Hematopoietic multipotent progenitor cell treated with erythropoietin and hydrocortisone succinate and interleukin-3 and kit ligand, for 6 days (in vitro differentiated cells): ENCODE results near the gene ANKS4B.
"Not testable (repeated sequence)": the region's sequence is repeated elsewhere in the genome, so short reads cannot be mapped to it uniquely, and the experiment has no call there.

ENCODE experiments used
- DNase-seq: peaks from one replicate; pipeline ENCODE4 v3.0.0-alpha.2; 2015

ANKS4B gene

DNA sequence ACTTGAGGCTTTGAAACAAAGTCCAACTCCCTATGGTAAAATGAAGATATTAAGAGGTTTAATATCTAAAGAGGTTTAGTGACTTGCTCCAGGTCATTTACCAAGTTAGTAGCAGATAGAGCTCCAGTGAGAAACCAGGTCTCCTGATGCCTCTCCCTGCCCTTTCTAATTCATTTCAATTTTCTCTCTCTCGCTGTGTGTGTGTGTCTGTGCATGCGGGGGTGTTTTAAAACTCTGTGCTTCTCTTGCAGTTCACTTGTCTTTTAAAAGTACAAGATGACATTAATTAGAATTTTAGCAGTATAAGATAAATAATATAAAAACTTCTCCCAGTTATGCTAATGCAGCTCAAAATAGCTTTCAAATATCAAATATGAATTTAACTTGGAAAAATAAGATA lies 13.9 kb upstream of the ANKS4B start:
- no peak for DNase-seq

DNA sequence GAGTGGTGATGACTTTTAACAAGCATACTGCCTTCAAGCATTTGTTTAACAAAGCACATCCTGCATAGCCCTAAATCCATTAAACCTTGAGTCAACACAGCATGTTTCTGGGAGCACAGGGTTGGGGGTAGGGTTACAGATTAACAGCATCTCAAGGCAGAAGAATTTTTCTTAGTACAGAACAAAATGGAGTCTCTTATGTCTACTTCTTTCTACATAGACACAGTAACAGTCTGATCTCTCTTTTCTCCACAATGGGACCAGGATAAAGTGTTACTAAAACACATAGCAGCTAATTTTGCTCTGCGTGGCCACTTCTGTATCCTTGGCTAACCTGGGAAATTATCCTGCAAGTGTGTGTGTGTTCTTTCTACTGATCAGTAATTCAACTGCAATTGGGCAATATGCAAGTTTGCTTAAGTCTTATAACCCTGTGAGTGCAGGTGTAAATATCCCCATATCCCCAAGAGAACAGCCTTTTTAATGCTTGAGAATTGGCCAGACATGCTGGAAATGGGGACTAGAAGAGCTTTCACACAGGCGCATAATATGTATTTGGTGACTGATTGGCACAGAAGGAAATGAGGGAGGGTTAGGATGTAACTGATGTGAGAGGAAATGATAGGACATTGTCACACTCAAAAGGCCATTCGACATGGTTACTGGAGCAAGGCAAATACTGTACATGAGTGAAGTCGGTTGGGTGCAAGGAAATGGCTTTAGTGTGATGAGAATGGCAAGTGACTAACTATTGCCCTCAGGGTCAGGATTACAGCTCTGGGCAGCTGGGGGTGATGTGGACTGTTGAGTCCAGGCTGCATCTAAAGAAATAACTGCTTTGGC lies 10.8 kb upstream of the ANKS4B start:
- DNase-seq = no peak

DNA sequence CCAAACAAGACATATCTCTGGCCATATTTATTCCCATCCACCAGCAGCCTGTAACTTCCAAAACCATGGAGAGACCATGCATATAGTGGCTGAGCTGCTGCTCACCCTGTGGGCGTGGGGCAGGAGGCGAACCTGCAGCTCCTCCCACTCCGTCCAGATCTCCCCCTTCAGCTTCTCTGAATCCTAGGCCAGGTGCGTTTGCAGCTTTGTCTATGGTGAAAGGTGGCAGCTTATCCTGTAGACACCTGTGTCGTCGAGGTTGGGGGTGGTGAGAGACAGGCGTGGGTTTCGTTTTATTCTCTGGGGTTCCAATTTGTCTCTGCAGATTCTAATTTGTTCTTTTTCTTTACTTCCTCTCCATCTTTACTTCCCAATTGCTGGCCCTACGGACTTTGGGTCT lies 9.7 kb upstream of the ANKS4B start:
- no peak for DNase-seq

DNA sequence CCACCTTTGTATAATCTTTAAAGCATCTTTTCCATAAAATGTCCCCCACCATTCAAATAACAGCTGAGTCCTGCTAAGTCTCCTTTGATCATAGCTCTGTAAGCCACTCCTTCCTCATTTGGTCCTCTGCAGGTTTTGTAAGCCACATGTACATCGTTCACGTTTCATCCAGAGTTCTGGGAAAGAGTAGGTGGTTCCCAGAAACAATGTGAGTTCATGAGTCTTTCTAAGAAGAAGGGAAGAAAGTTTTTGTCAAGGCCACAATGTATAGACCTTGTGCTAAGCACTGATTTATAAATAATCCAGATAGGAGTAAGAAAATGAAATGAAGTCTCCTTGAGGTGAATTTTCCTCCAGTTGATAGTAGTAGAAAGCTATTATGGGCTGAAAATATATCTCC lies 8.7 kb upstream of the ANKS4B start:
- DNase-seq = no peak

DNA sequence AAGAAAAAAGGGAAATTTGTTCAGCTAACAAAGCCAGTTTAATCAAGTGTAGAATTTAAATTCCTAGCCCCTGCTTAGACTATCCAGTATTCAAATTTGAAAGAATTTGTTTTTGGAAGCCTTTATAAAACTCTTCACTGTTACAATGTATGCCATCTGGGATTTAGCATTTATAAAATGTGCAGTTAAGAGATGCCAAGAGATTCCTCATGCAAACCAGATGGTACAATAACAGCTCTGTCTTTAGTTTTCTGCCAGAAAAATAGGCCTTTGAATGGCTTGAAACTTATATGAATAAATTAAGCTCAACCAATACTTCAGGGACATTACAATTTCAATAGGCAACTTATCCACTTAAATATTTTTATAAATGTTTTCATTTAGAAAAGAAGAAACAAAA lies 6.8 kb upstream of the ANKS4B start:
- DNase-seq = no peak

DNA sequence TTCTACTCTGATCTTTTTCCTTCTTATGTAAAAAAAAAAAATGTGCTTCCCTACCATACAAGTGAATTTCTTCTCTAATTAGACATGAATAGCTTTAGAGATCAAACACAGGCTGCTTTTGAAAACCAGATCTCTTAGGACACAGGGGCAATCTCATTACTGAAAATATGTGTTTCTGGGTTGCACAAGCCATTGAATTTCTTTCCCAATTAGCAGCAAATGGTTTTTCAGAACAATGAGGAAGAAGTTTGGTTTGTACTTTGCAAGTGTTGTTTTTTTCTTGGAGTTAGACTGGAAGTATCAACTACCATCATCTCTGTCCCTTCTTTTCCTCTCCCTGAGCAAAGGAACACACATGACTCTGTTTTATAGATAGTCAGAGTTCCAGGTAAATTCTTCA lies 5.6 kb upstream of the ANKS4B start:
- no peak for DNase-seq

DNA sequence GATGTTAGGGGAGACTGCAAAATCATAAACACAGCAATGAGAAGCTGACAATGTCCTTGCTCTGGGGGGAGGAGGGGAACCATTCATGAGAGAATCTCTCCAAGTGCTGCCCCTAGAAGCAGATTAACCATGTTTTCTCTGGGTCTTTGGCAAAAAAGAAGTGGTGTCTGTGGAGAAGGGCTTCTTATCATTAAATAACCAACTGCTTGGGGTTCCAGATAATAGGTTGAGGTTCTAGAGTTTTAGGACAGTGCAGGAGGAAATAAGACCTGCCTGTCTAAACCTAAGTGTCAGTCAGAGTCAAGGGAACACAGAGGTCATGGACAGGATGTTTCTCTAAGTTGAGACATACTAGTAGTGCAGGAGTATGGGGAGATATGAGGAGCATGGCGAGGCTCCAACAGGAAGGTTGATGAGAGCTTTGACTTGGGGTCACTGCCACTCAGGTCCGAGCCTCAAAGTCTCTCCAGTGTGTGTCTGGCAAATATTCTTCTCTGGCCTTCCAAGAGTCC lies 5.1 kb upstream of the ANKS4B start:
- peak; percentile 22 for DNase-seq

DNA sequence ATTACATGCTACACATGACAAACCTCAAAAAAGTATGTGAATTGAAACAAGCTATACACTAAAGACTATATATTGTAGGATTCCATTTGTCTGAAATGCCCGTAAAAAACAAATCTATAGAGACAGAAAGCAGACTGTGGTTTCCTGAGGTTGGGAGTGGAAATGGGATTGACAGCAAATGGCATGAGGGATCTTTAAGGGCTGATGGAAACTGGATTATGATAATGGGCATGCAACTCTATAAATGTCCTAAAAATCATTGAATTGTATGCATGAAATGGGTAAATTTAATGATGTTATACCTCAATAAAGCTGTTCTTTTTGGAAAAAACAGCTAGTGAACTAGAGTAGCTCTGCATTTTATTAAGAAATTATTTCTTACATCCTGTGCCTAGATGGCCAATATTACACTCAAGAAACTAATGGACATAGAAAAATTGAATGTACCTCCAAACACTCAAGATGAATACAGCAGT lies 416 bp upstream of the ANKS4B start:
- DNase-seq = no peak

DNA sequence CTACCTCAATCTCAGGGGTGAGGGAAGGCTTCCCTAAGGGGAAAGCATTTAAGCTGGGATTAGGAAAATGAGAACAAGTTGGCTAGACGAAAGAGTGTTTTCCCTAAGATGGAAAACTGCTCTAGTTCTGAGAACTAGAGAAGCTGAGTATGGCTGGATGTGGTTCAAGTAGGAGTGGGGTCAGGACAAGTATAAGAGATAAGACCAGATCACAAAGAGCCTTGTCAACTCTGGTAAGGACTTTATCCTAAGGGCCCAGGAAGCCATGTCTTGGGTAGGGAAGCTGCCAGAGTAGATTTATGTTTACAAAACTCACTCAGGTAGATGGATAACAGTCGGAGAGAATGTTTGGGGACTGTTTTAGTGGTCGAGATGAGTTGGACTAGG lies 1.7 kb downstream of the ANKS4B start:
- peak; percentile 26 for DNase-seq

DNA sequence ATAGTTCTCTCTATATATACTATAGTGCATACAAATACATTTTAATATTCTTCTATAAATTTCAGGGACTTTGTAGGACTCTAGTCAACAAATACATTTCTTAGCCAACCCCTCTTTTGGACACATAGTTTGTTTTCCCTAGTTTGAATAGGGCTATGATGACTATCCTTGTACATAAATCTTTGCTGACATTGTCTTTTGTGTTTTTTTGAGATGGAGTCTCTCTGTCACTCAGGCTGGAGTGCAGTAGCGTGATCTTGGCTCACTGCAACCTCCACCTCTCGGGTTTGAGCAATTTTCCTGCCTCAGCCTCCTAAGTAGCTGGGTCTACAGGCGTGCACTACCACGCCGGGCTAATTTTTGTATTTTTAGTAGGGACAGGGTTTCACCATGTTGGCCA lies 3.3 kb downstream of the ANKS4B start:
- no peak for DNase-seq

DNA sequence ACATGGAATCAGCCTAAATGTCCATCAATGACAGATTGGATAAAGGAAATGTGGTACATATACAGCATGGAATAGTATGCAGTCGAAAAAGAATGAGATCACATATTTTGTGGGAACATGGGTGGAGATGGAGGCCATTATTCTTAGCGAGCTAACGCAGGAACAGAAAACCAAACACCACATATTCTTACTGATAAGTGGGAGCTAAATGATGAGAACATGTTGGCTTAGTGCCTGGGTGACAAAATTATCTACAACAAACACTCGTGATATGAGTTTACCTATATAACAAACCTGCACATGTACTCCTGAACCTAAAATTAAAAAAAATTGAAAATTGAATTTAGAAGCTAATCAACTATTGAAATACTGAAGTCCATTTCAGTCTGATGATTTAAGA lies 6.1 kb downstream of the ANKS4B start:
- peak; percentile 79 for DNase-seq

DNA sequence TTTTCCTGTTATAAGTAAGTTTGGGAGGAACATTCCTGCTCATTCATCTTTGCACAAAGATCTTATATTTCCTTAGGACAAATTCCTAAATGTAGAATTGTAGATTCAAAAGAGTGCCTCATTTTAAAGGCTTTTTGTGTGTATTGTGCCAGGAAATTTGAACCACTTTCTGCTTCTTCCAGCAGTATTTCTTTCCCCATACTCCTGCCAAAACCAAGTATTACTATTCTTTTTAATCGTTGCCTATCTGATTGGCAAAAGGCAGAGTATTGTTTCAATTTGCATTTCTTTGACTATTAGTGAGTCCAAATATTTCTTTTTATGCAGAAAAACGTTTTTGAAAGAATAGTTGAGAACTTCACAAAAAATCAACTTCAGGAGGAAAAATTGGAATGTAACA lies 9.3 kb downstream of the ANKS4B start:
- no peak for DNase-seq

DNA sequence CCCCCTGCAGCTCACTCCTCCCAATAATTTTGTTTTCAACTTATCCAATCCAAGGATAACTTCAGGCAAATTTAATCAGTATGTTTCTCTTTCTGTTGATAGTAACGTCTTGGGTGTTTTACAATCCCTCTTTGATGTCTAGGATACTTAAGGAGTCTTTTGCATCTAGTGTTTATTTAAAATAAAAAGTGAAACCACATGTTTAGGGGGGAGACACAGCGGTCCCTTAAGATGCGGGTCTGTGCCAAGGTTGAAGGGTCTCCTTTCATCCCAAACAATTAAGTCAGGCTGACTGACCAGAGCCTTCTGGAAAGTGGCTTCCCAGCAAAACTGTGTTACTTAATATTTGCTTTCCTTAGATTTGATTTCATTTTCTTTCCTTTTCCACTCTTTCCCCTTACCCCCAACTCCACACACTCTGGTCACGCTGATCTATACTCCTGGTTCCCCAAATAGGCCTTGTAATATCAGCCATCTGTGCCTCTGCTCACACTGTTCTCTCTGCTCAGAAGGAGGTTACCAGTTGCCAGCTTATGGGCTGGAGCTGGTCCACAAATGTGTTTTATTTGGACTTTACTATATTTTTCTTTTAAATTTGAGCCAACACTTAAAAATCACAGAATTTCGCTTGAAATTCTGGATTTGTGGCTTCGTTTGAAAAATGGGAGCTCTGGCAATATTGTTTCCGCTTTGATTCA lies 11.2 kb downstream of the ANKS4B start:
- no peak for DNase-seq

DNA sequence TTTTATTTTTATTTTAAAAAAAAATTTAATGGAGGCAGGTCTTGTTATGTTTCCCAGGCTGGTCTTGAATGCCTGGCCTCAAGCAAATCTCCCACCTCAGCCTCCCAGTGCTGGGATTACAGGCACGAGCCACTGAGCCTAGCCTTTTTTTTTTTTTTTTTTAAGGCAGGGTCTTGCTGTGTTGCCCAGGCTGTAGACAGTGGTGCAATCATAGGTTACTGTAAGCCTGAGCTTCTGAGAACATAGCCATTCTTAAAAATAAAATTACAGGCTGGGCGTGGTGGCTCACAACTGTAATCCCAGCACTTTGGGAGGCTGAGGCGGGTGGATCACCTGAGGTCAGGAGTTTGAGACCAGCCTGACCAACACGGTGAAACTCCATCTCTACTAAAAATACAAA lies 14.7 kb downstream of the ANKS4B start:
- DNase-seq = not testable (repeated sequence)

DNA sequence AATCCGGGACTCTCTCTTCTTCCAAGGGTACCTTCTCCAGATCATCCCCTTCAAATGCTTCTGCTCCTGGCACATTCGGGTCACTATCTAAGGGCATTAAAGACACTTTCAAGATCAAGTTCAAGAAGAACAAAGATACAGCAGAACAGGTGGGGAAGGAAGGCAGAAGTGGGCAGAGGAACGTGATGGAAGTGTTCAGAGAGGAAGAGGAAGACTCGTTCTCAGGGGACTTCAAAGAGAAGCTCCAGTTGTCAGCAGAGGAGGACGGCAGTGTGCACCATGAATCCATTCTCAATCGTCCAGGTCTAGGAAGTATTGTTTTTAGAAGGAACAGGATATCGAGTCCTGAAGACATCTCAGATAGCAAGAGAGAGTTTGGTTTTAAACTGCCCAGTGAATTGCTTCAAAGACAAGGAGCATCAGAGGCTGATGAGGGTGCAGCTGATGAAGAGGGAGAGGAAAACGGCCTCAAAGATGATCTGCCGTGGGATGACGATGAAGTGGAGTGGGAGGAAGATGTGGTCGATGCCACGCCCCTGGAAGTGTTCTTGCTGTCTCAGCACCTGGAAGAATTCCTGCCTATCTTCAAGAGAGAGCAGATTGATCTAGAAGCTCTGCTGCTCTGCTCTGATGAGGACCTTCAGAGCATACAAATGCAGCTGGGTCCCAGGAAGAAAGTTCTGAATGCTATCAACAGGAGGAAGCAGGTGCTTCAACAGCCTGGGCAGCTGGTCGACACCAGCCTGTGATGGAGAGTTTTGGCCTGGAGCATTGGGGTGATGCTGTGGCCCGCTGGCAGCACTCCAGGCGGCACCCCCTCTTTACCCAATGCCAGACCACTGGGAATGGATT lies 16.8 kb downstream of the ANKS4B start:
- no peak for DNase-seq

DNA sequence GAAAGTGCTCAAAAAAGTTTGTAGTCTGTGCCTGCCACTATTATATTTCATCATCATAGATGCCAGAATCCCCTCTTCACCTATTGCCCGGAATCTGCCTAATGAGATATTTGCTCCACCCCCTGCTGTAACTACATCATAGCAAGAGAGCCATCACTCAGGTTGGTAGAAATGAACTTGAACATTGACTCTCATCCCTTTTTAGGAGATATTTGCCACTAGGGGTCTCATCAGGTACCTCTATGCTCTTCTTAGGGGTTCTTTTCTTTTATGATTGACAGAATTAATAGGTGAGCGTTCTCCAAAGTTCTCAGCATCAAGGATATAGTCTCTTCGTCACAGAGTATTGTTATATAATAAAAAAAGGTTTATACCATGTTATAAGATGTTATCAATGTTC lies 20.0 kb downstream of the ANKS4B start:
- DNase-seq = no peak

DNA sequence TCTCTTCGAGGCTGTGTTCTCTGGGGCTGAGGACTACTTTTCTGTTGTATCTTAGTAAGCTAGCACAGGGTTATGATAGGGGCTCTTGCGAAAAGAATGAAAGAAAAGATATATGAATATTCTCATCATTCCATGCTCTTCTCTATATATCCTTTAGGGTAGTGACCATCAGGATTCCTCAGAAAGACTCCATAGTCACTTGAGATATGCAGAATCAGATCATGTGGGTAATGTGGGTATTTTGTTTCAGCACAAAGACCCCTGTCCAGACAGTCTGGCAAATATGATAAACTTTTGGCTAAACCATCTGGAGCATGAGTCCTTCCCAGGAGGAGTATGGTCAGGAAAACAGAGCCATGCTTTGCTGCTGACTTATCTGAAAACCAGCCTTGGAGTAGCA lies 23.1 kb downstream of the ANKS4B start:
- DNase-seq = no peak

DNA sequence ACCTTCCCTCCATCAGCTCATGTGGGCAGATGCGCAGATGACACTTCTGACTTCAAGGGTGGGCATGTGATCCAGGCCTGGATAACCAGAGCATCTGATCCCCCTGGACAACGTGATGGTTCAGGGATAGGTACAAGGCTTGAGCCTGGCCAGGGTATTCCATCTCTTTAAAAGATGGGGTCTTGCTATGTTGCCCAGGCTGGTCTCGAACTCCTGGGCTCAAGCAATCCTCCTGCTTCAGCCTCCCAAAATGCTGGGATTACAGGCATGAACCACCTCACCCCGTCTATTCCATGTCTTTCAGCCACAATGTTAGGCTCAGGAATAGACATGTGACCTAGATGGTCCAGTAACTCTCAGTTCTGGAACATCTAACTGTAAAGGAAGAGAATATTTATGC lies 23.8 kb downstream of the ANKS4B start:
- DNase-seq = no peak

DNA sequence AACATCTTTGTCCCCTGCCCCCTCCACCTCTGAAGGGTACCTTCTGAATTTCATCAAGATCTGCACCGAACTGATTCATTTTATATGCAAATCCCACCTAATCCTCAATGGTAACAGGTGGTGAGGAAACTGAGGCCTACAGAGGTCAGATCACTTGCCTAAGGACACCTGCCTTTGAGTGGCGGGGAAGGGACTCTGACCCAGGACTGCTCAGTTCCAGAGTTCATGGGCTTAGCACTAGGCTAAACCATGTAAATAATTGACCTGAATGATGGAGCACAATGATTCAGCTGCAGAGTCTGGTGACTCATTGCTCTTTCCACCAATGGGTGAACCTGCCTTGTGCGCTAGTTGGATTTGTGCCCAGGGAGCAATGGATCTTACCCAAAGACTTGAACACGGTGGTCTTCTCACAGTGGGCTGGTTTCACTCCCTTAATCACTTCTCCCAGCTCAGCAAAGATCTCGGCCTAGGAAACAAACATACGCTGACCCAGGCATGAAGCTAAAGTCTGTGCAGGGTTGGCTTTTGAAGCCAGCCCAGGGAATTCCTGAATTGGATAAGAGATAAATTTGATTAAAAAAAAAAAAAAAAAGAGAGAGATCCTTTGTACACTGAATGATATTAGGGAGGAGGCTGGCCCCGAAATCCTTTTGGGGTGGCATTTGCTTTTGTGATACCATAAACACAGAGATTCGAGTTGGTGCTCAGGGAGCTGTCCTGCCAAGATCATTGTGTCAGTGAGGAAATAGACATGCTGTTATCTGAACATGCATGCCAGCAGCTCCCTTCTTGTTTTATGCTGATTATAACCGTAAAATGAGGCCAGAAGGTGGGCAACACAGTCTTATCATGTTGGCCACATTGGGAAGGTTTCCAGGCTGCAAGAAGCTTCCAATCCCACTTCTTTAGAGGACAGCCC lies 27.6 kb downstream of the ANKS4B start:
- peak; percentile 96 for DNase-seq

DNA sequence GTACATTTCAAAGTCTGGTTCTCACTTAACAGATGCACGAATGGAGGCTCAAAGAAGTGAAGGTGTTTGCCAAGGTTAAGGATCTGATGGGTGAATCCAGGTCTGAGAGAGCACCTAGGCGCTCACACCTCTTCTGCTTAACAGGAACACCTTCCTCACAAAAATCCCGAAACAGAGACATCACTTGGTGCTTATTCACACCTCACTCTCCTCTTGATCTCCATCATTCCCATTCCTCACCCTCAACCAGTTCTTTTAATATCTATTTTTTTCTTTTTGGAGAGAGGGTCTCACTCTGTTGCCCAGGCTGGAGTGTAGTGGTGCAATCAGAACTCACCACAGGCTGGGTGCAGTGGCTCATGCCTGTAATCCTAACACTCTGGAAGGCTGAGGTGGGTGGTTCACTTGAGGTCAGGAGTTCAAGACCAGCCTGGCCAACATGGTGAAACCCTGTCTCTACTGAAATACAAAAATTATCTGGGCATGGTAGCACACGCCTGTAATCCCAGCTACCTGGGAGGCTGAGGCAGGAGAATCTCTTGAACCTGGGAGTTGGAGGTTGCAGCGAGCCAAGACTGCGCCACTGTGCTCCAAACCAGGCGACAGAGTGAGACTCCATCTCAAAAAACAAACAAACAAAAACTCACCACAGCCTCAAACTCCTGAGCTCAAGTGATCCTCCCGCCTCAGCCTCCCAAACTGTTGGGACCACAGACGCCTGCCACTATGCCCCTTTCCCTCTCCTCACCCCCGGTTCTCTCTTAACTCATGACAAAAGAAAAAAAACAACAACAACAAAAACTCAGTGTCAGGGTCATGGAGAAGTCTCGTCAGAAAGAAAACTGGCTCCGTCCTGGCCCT lies 29.5 kb downstream of the ANKS4B start:
- no peak for DNase-seq
